Liver (tissue), 9 donors: Measurements from ENCODE around the gene COX18. TPM values are rescaled to one million over a fixed set of nuclear protein-coding genes. Genes with fewer than 3 reads are reported as not detected.

Experiments
- DNase-seq: peaks from one replicate; pipeline ENCODE4 v3.0.0-alpha.2; 2017; ENCODE audit warnings: low spot score
- H3K27ac ChIP-seq, 2 donors: one replicate each; pipeline ENCODE4 v1.7.0; 2013; ENCODE audit warnings: inconsistent platforms in 2 of 2, low read length in 2 of 2, control low read depth in 1 of 2, low read depth in 1 of 2, mild to moderate bottlenecking in 1 of 2
- H3K27me3 ChIP-seq, 4 donors: one replicate each; pipeline versions ENCODE4 v1.6.1 to v1.7.0; 2013; ENCODE audit warnings: low read length in 3 of 4, inconsistent platforms in 1 of 4, mild to moderate bottlenecking in 1 of 4, moderate library complexity in 1 of 4; ENCODE audit not compliant: control insufficient read depth in 4 of 4, insufficient read depth in 4 of 4
- H3K36me3 ChIP-seq, 4 donors: one replicate each; pipeline versions ENCODE4 v1.6.1 to v1.7.0; 2013; ENCODE audit warnings: low read length in 3 of 4, mild to moderate bottlenecking in 3 of 4, low read depth in 1 of 4, moderate library complexity in 1 of 4; ENCODE audit not compliant: control insufficient read depth in 4 of 4, insufficient read depth in 3 of 4
- H3K4me1 ChIP-seq, 4 donors: one replicate each; pipeline versions ENCODE4 v1.6.1 to v1.7.0; 2013; ENCODE audit warnings: low read length in 3 of 4, mild to moderate bottlenecking in 3 of 4, moderate library complexity in 1 of 4; ENCODE audit not compliant: control insufficient read depth in 4 of 4, insufficient read depth in 4 of 4
- H3K4me3 ChIP-seq, 3 donors: one replicate each; pipeline versions ENCODE4 v1.6.1 to v1.7.0; 2013; ENCODE audit warnings: low read length in 3 of 3, control low read depth in 1 of 3, low read depth in 1 of 3, mild to moderate bottlenecking in 1 of 3
- H3K9ac ChIP-seq, 2 donors: one replicate each; pipeline ENCODE4 v1.7.0; 2013; ENCODE audit warnings: low read length in 2 of 2, mild to moderate bottlenecking in 2 of 2, moderate library complexity in 2 of 2, control low read depth in 1 of 2, low read depth in 1 of 2
- H3K9me3 ChIP-seq, 4 donors: one replicate each; pipeline versions ENCODE4 v1.6.1 to v1.7.0; 2013; ENCODE audit warnings: low read length in 3 of 4; ENCODE audit not compliant: control insufficient read depth in 4 of 4
- CTCF ChIP-seq: fragments of 150-350 bp; IDR thresholded peaks from 2 replicates; pipeline ENCODE4 v1.5.1; 2017; ENCODE audit warnings: improper control_type of control experiment, low read depth, low read length; ENCODE audit not compliant: missing input control
- EGR1 ChIP-seq, 2 donors: IDR thresholded peaks; 2 replicates each; pipeline ENCODE4 v1.6.1; 2016 to 2018; ENCODE audit warnings: antibody characterized with exemption in 2 of 2, low read depth in 2 of 2
- GABPA ChIP-seq, 2 donors: IDR thresholded peaks in 1 of 2; conservative IDR thresholded peaks in 1 of 2; 2 replicates each; pipeline ENCODE4 v1.6.1; 2016; ENCODE audit warnings: antibody characterized with exemption in 2 of 2, mild to moderate bottlenecking in 1 of 2, moderate library complexity in 1 of 2
- HNF4A ChIP-seq, 2 donors: conservative IDR thresholded peaks; 2 replicates each; pipeline ENCODE4 v1.6.1; 2016; ENCODE audit warnings: antibody characterized with exemption in 2 of 2, mild to moderate bottlenecking in 2 of 2
- HNF4G ChIP-seq: IDR thresholded peaks from 2 replicates; pipeline ENCODE4 v1.6.1; 2016; ENCODE audit warnings: antibody characterized with exemption
- NR2F2 ChIP-seq: IDR thresholded peaks from 2 replicates; pipeline ENCODE4 v1.6.1; 2016; ENCODE audit warnings: antibody characterized with exemption
- REST ChIP-seq: IDR thresholded peaks from 2 replicates; pipeline ENCODE4 v1.6.1; 2016; ENCODE audit warnings: antibody characterized with exemption, mild to moderate bottlenecking
- RXRA ChIP-seq, 2 donors: IDR thresholded peaks; 2 replicates each; pipeline ENCODE4 v1.6.1; 2017 to 2018; ENCODE audit warnings: antibody characterized with exemption in 2 of 2, mild to moderate bottlenecking in 1 of 2
- TAF1 ChIP-seq: conservative IDR thresholded peaks from 2 replicates; pipeline ENCODE4 v1.6.1; 2016; ENCODE audit warnings: antibody characterized with exemption, mild to moderate bottlenecking
- YY1 ChIP-seq: IDR thresholded peaks from 2 replicates; pipeline ENCODE4 v1.6.1; 2016; ENCODE audit warnings: antibody characterized with exemption, mild to moderate bottlenecking
- ZBTB33 ChIP-seq: IDR thresholded peaks from 2 replicates; pipeline ENCODE4 v1.6.1; 2016; ENCODE audit warnings: antibody characterized with exemption
- WGBS: extraction: QIAGEN DNeasy Blood & Tissue Kit; methylation state at CpG from one replicate; pipeline ENCODE4 v1.1.7; 2013; 5-methylcytosine and 5-hydroxymethylcytosine counted together
- polyA plus RNA-seq, 2 donors: library from polyadenylated mRNA; stranded (reverse) in 1 of 2; unstranded in 1 of 2; fragments of 200-250 nt in 1 of 2; fragments of >200 nt in 1 of 2; fragmentation: Nextera tagmentation in 1 of 2; extraction: Ambion mirVana in 1 of 2; gene quantifications; one replicate each; pipeline versions ENCODE4 v1.2.1 to v1.2.3, GENCODE V29; 2013 to 2015
- total RNA-seq, 2 donors: library from RNA; depleted of rRNA; stranded (reverse); fragments of >200 nt; gene quantifications; one replicate each; pipeline ENCODE4 v1.2.3, GENCODE V29; 2014
- donor health status: healthy.
- donor health status: healthy.
- donor health status: healthy.
- donor health status: healthy.
- donor health status: healthy.

The COX18 gene
- total and polyA plus RNA-seq, 4 donors: 6.2 to 27.3 (median 18.4) TPM

GRCh38 chr4:73092868-73093267 is 23.4 kb upstream of the COX18 start:
- 95% methylated on average over 1 of the region's 1 CpG for WGBS

More at GRCh38 chr4:73092868-73093267, 23.4 kb upstream of the COX18 start:
- H3K27me3 ChIP-seq: no peaks in the 10 kb centered on the region
- no peaks in the 10 kb centered on the region for H3K9me3 ChIP-seq
- H3K9ac ChIP-seq: no peak overlapping the region
- peaks cover 0 to 4% (median 0%) of the 10 kb centered on the region in 4 donors for H3K4me1 ChIP-seq
- H3K36me3 ChIP-seq: peaks cover 2 to 54% (median 33%) of the 10 kb centered on the region in 4 donors
- H3K27ac ChIP-seq: no peak overlapping the region
- DNase-seq: no peak
- H3K4me3 ChIP-seq: no peak overlapping the region
- TF ChIP-seq CTCF (no peak), ZBTB33 (no peak), EGR1 (IDR thresholded peaks at IDR 0.05; ENCODE audit: low read depth in 2 of 2) (no peak), TAF1 (no peak), HNF4A (conservative IDR thresholded peaks at IDR 0.05) (no peak), REST (no peak), GABPA (IDR thresholded peaks at IDR 0.05 in 1 of 2, conservative IDR thresholded peaks at IDR 0.05 in 1 of 2) (no peak), YY1 (no peak), NR2F2 (no peak), RXRA (IDR thresholded peaks at IDR 0.05) (no peak), HNF4G (no peak)
